Measurements from ENCODE around the gene ITIH5.
"Not testable (repeated sequence)": the region's sequence is repeated elsewhere in the genome, so short reads cannot be mapped to it uniquely, and the experiment has no call there.

ITIH5 gene

DNA sequence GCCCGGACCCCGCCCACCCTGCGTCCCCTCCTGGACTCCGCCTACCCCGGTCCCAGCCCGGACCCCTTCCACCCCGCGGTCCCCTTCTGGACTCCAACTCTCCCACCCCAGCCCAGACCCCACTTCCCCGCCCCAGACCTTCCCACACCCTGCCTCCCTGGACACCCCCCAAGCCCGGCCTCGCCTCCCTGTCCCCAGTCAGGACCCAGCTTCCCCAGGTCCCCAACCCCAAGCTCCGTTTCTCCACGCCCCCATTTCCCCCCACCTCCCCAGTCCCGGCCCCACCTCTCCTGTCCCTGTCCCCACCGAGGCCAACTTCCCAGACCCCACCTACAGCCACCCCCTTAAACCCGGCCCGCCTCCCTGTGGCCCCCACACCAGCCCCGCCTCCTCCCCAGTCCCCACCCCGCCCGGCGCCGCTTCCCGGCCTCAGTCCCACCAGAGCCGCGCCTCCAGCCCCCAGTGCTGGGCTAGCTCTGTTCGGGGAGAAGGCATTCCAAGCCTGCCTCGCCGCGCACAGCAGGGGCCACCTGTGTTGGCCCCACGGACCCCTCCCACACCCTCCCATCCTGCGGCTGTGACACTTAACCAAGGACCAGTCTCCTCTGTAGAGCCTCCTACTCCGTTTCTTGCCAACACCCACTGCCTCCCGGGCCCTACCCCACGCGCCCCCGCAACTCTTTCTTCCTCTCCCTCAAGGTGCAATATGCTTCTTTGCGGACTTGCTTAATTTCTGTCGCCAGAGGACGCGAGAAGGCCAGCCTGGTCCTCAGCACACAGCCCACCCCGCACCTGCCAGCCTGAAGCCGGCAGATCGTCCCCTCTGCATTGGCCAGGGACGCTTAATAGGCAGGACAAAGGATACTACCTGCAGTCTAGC lies 736 bp upstream of the ITIH5 start:
- Histone ChIP-seq H3K9ac (ENCODE audit: insufficient read length) (no peak overlapping the region), H3K9me3 (ENCODE audit: low read depth, low read length) (no peaks in the 10 kb centered on the region), H3K36me3 (ENCODE audit: insufficient read depth, low read length) (no peaks in the 10 kb centered on the region), H3K4me3 (no peak overlapping the region), H3K27ac (no peak overlapping the region)
- no peak for DNase-seq (ENCODE audit: low read depth, low spot score)
- no peak for TF ChIP-seq POLR2AphosphoS5 (IDR thresholded peaks at IDR 0.05; ENCODE audit: borderline replicate concordance, low read depth, low read length)

DNA sequence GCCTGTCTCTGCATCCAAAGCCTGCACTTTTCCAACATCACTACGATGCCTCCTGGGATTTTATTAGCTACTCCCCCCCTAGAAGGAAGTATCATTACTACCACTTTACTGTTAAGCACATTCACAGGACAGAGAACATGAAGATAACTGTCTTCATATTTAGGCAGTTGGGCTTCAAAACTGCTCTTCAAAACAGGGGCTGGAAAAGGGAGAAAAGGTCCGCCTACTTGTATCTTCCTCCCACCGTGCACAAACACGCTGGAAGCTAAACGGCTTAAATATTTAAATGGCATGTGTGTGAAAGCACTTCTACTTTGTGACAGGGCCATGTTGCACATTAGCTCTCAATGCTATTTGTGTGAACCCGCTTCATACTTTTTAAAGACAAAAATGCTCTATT lies 999 bp downstream of the ITIH5 start:
- Histone ChIP-seq H3K36me3 (ENCODE audit: insufficient read depth, low read length) (no peaks in the 10 kb centered on the region), H3K9me3 (ENCODE audit: low read depth, low read length) (no peaks in the 10 kb centered on the region), H3K4me3 (no peak overlapping the region), H3K27ac (no peak overlapping the region), H3K9ac (ENCODE audit: insufficient read length) (no peak overlapping the region)
- TF ChIP-seq FOXP2 (optimal IDR thresholded peaks at IDR 0.05; ENCODE audit: control extremely low read depth, extremely low read length, insufficient read depth) (no peak), POLR2AphosphoS5 (IDR thresholded peaks at IDR 0.05; ENCODE audit: borderline replicate concordance, low read depth, low read length) (no peak), EZH2 (IDR thresholded peaks at IDR 0.05) (no peak)
- no peak for DNase-seq (ENCODE audit: low read depth, low spot score)

DNA sequence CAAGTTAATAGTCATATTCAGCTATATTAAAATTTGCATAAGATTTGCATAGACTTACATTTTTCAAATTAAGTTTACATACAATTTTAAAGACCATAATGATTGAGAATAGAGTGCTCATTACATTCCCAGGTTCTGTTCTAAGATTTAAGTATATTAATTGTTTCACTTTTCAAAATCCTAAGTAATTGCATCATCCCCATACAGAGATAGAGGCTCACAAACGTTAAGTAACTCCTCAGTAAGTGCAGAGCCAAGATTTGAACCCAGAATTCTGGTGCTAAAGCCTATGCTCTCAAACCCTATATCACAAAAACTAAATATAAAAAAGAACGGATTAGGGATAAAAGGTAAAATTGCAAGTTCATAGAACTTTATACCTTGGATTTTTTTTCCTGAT lies 2.1 kb downstream of the ITIH5 start:
- TF ChIP-seq FOXP2 (optimal IDR thresholded peaks at IDR 0.05; ENCODE audit: control extremely low read depth, extremely low read length, insufficient read depth) (no peak), EZH2 (IDR thresholded peaks at IDR 0.05) (no peak), POLR2AphosphoS5 (IDR thresholded peaks at IDR 0.05; ENCODE audit: borderline replicate concordance, low read depth, low read length) (no peak)
- no peak for DNase-seq (ENCODE audit: low read depth, low spot score)
- Histone ChIP-seq H3K27ac (no peak overlapping the region), H3K36me3 (ENCODE audit: insufficient read depth, low read length) (no peaks in the 10 kb centered on the region), H3K9ac (ENCODE audit: insufficient read length) (no peak overlapping the region), H3K4me3 (no peak overlapping the region), H3K9me3 (ENCODE audit: low read depth, low read length) (no peaks in the 10 kb centered on the region)

DNA sequence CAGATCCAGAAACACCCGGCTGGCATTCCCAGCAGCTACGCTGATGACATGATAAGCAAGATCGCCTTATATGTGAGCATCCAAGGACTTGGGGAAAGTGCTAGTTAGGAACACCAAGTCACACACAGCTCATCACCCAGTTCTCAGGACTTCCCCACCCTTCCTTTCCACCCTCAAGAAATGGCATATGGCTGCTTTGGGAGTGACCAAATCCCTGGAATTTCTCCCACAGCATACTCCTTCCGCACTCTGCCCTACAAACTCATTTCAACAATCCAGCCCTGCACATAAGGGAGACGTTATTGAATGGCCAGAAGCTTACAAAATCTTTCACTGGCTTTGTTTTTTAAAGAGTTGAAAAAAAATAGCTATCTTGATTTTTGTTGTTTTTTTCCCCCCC lies 4.2 kb downstream of the ITIH5 start:
- DNase-seq (ENCODE audit: low read depth, low spot score) = no peak
- H3K27ac ChIP-seq = no peak overlapping the region
- TF ChIP-seq EZH2 (IDR thresholded peaks at IDR 0.05) (no peak), POLR2AphosphoS5 (IDR thresholded peaks at IDR 0.05; ENCODE audit: borderline replicate concordance, low read depth, low read length) (no peak), FOXP2 (optimal IDR thresholded peaks at IDR 0.05; ENCODE audit: control extremely low read depth, extremely low read length, insufficient read depth) (no peak)
- no peak overlapping the region for H3K9ac ChIP-seq (ENCODE audit: insufficient read length)
- no peaks in the 10 kb centered on the region for H3K36me3 ChIP-seq (ENCODE audit: insufficient read depth, low read length)
- H3K4me3 ChIP-seq = no peak overlapping the region
- no peaks in the 10 kb centered on the region for H3K9me3 ChIP-seq (ENCODE audit: low read depth, low read length)

DNA sequence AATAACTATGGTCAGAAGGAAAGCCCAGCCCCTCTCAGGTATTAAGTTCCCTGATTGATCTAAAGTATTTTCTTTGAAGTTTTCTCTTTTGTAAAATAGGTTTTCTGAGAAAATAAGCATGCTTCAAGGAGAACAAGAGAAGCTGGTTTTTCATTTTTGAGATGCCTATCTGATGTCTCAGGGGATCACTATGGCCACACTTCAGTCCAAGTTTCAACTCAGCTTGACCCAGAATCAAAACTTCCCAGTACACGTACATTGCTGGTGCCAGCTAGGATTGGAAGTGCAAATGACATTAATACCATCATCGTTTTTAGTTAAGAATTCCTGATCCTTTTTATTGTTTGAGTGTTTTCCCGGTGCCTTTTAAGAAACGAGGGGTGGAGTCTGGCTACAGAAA lies 7.2 kb downstream of the ITIH5 start:
- Histone ChIP-seq H3K9ac (ENCODE audit: insufficient read length) (no peak overlapping the region), H3K9me3 (ENCODE audit: low read depth, low read length) (no peaks in the 10 kb centered on the region), H3K27ac (no peak overlapping the region), H3K4me3 (no peak overlapping the region), H3K36me3 (ENCODE audit: insufficient read depth, low read length) (no peaks in the 10 kb centered on the region)
- no peak for TF ChIP-seq FOXP2 (optimal IDR thresholded peaks at IDR 0.05; ENCODE audit: control extremely low read depth, extremely low read length, insufficient read depth)
- TF ChIP-seq POLR2AphosphoS5 (IDR thresholded peaks at IDR 0.05; ENCODE audit: borderline replicate concordance, low read depth, low read length) = no peak
- no peak for TF ChIP-seq EZH2 (IDR thresholded peaks at IDR 0.05)
- no peak for DNase-seq (ENCODE audit: low read depth, low spot score)

DNA sequence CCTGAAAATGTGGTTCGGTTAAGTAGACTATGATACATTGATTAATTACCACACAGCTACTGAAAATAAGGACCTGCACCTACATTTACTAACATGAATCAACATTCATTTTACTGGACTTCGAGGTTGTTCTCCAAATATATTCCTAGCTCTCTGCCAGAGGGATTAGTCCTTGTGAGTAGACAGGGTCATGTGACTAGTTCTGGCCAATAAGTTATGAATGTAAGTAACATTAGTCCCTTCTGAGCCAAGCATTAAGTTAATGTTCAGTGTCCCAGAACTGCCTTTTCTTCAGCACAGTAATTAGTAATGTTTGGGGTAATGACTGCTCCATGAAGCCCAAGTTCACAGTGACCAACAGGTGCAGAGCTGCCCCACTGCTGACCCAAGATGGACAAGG lies 9.2 kb downstream of the ITIH5 start:
- no peak for TF ChIP-seq FOXP2 (optimal IDR thresholded peaks at IDR 0.05; ENCODE audit: control extremely low read depth, extremely low read length, insufficient read depth)
- H3K27ac ChIP-seq = no peak overlapping the region
- no peak overlapping the region for H3K4me3 ChIP-seq
- no peaks in the 10 kb centered on the region for H3K36me3 ChIP-seq (ENCODE audit: insufficient read depth, low read length)
- no peak overlapping the region for H3K9ac ChIP-seq (ENCODE audit: insufficient read length)
- no peaks in the 10 kb centered on the region for H3K9me3 ChIP-seq (ENCODE audit: low read depth, low read length)
- DNase-seq (ENCODE audit: low read depth, low spot score) = no peak

DNA sequence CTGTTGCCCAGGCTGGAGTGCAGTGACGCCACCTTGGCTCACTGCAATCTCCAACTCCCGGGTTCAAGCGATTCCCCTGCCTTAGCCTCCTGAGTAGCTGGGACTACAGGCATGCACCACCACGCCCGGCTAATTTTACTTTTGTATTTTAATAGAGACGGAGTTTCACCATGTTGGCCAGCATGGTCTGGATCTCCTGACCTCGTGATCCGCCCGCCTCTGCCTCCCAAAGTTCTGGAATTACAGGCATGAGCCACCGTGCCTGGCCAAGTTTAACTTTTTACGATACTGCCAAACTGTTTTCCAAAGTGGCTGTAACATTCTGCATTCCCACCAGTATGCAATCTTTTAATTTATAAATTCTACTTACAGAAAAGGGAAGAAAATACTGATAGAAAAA lies 9.7 kb downstream of the ITIH5 start:
- not testable (repeated sequence) for DNase-seq (ENCODE audit: low read depth, low spot score)

DNA sequence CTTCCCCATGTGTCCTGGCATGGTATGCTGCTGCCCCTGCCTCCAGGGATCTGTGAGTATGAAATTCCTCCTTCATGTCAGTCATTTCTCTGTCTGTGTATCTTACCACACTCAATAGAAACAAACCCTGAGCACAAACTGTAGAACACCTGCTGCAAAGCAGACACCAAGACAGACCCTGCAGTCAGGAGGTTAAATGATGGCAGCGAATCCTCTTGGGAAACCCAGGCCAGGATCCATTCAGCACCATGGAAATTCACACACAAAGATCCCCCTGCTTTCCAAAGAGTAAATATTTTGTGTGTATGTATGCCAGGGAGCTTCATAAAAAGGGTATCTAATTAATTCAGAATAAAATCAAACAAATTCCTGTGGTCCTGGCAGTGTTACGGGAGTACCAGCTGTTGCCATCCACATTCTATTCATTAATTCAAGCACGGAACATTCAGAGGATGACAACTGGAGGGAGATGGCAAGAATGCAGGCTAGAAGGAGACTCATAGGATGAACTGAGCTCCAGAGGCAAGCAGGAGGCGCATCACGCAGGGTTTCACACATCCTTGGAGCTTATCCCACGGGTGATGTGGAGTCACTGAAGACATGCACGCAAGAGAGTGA lies 14.8 kb downstream of the ITIH5 start:
- no peak for DNase-seq (ENCODE audit: low read depth, low spot score)
- TF ChIP-seq FOXP2 (optimal IDR thresholded peaks at IDR 0.05; ENCODE audit: control extremely low read depth, extremely low read length, insufficient read depth) (no peak), EZH2 (IDR thresholded peaks at IDR 0.05) (no peak), POLR2AphosphoS5 (IDR thresholded peaks at IDR 0.05; ENCODE audit: borderline replicate concordance, low read depth, low read length) (no peak)

More for the DNA sequence above, 9.7 kb downstream of the ITIH5 start:
- H3K27ac ChIP-seq; H3K36me3 ChIP-seq (ENCODE audit: insufficient read depth, low read length); H3K9ac ChIP-seq (ENCODE audit: insufficient read length); H3K9me3 ChIP-seq (ENCODE audit: low read depth, low read length); H3K4me3 ChIP-seq: not testable (repeated sequence)

More for the DNA sequence above, 14.8 kb downstream of the ITIH5 start:
- no peaks in the 10 kb centered on the region for H3K9me3 ChIP-seq (ENCODE audit: low read depth, low read length)
- no peak overlapping the region for H3K4me3 ChIP-seq
- H3K9ac ChIP-seq (ENCODE audit: insufficient read length) = no peak overlapping the region
- H3K27ac ChIP-seq = no peak overlapping the region
- H3K36me3 ChIP-seq (ENCODE audit: insufficient read depth, low read length) = no peaks in the 10 kb centered on the region
